Measurements from ENCODE around the gene PRXL2C. TPM values are rescaled to one million over a fixed set of nuclear protein-coding genes. Genes with fewer than 3 reads are reported as not detected.

Gene PRXL2C
- total and polyA plus RNA-seq, 12 donors = 10.5 to 59.0 (median 22.2) TPM

DNA sequence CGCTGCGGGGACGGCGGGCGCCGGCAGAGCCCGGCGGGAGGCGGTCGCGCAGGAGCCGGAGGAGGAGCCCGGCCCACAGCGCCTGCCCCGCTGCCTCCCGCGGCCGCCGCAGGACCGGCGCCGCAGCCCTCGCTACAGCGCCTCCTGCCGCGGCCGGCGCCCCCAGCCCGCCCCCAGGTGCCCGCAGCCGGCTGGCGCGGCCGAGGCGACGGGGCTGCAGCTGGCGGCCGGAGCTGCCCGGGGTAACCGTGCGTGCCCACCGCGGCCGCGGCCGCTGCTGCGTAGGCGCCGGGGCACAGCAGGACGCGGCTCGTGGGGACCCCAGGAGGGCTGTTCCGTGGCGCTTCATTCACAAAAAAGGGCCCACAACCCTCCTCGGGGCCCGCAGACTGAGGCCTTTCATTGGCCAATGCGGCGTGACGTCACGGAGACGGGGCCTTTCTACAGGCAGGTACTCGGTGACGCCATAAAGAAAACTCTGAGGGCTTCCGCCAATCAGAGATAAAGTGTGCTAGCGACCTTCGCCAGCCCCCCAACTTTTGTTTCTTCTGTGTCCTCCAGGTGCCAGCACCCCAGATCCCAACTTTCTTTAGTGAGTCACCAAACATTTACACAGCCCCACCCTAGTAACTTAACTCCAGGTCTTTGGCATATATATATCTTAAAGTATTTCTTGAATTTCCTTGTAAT, 35.5 kb downstream of the PRXL2C start, which contains the start of gene CDC14B:
Gene CDC14B, minus strand, starts transcription at position 353 of the 690 bp plus-strand sequence. CDS start 465 bp downstream, outside the sequence.
- Histone ChIP-seq H3K9me3 (no peaks in the 10 kb centered on the region), H3K4me1 (peaks cover 0 to 15% (median 4%) of the 10 kb centered on the region in 9 donors), H3K27me3 (peaks cover 0 to 54% (median 0%) of the 10 kb centered on the region in 7 donors), H3K27ac (peak within 1 kb of the TSS; percentile 65 to 92 (median 84)), H3K36me3 (no peaks in the 10 kb centered on the region), H3K4me3 (peak within 1 kb of the TSS; percentile 46 to 91 (median 68))
- peak; percentile 71 to 85 (median 79) for ATAC-seq
- 2% methylated on average over 28 to 66 of the region's 66 CpGs for WGBS, 2 donors
- intact Hi-C loops (cut with DNase I) = loop anchor here in 5 of 10 donors (2.0 to 10.0 kb wide), 6 partner anchors 33 to 167 kb away; partner anchors contain the start of genes HABP4 (in 1 of the 5) and PRXL2C (in 1 of the 5)
- peak; percentile 87 to 89 for DNase-seq
- TF ChIP-seq, protein P1, sequence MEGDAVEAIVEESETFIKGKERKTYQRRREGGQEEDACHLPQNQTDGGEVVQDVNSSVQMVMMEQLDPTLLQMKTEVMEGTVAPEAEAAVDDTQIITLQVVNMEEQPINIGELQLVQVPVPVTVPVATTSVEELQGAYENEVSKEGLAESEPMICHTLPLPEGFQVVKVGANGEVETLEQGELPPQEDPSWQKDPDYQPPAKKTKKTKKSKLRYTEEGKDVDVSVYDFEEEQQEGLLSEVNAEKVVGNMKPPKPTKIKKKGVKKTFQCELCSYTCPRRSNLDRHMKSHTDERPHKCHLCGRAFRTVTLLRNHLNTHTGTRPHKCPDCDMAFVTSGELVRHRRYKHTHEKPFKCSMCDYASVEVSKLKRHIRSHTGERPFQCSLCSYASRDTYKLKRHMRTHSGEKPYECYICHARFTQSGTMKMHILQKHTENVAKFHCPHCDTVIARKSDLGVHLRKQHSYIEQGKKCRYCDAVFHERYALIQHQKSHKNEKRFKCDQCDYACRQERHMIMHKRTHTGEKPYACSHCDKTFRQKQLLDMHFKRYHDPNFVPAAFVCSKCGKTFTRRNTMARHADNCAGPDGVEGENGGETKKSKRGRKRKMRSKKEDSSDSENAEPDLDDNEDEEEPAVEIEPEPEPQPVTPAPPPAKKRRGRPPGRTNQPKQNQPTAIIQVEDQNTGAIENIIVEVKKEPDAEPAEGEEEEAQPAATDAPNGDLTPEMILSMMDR (IDR thresholded peaks at IDR 0.05) = peak in 1 of 9 donors; percentile 32

DNA sequence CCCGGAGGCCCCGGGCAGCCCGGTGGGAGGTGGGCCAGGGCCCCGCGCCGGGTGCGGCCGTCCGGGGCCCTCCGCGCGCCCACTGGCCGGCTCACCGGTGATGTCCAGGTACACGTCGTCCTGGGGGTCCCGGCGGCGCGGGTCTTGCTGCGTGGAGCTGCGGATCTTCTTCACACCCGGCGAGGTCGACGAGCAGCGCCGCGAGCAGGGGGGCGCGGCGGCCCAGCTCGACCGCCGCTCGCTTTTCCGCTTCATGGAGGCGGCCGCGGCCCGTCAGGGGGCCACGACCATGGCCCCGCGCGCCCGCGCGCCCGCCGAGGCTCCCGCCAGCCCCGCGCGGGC, 36.0 kb downstream of the PRXL2C start:
- Histone ChIP-seq H3K4me1 (peaks cover 0 to 15% (median 4%) of the 10 kb centered on the region in 9 donors), H3K27me3 (peaks cover 0 to 54% (median 0%) of the 10 kb centered on the region in 7 donors), H3K4me3 (peak overlapping the region; percentile 46 to 91 (median 68)), H3K9me3 (no peaks in the 10 kb centered on the region), H3K27ac (peak overlapping the region; percentile 65 to 92 (median 84)), H3K36me3 (no peaks in the 10 kb centered on the region)
- TF ChIP-seq, protein P1 (IDR thresholded peaks at IDR 0.05) = no peak
- intact Hi-C loops (cut with DNase I) = loop anchor here in 5 of 10 donors (2.0 to 10.0 kb wide), 6 partner anchors 33 to 167 kb away; partner anchors contain the start of genes HABP4 (in 1 of the 5) and PRXL2C (in 1 of the 5)
- 0 to 1% methylated on average over 28 to 54 of the region's 54 CpGs for WGBS, 2 donors
- ATAC-seq (peak in 4 of 8 donors; percentile 1 to 57 (median 14)), DNase-seq (peak in 1 of 2 donors; percentile 19)

GRCh38 chr9:96618209-96619123, 36.7 kb downstream of the PRXL2C start:
- peak overlapping the region; percentile 65 to 92 (median 84) for H3K27ac ChIP-seq
- DNase-seq (peak; percentile 40 to 45), ATAC-seq (peak; percentile 39 to 84 (median 66))
- H3K9me3 ChIP-seq = no peaks in the 10 kb centered on the region
- peaks cover 0 to 19% (median 6%) of the 10 kb centered on the region in 9 donors for H3K4me1 ChIP-seq
- intact Hi-C loops (cut with DNase I) = loop anchor here in 5 of 10 donors (2.0 to 10.0 kb wide), 6 partner anchors 34 to 166 kb away; partner anchors contain the start of genes HABP4 (in 1 of the 5) and PRXL2C (in 1 of the 5)
- no peaks in the 10 kb centered on the region for H3K36me3 ChIP-seq
- 4 to 7% methylated on average over 60 to 69 of the region's 69 CpGs for WGBS, 2 donors
- peak overlapping the region; percentile 46 to 91 (median 68) for H3K4me3 ChIP-seq
- peaks cover 0 to 59% (median 0%) of the 10 kb centered on the region in 7 donors for H3K27me3 ChIP-seq
- TF ChIP-seq, protein P1 (IDR thresholded peaks at IDR 0.05) = no peak

Data from heart right ventricle (tissue), 16 donors.